GM19463 (cell line): ENCODE measurements around the gene KLF9.

Experiments
- ATAC-seq: cut with Tn5 transposase; IDR thresholded peaks from one replicate; pipeline ENCODE4 v1.9.1; 2021; ENCODE audit warnings: mild to moderate bottlenecking, moderate library complexity; ENCODE audit not compliant: unreplicated experiment

The KLF9 gene

DNA sequence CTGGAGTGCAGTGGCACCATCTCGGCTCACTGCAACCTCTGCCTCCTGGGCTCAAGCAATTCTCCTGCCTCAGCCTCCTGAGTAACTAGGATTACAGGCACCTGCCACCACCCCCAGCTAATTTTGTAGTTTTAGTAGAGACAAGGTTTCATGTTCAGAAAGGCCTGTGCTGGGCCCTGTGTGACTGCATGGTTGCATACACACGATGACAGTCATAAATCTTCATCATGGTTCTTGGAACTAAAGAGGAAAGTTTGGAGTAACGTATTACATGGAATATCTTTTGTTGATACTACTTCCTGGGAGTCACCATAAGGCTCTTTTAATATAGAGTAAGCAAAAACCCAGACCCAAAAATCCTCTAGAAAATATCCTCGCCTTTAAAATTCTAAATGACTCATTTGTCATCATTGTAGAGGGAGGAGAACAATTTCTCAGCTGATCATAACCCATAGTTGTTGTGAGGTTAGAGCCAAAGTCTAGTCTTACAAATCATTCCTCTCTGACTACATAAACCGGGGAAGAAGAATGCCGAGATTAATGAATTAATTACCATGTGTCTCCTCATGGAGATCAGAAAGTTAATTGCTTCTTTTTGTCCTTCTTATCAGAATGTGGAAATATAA is 47.0 kb downstream of the KLF9 start:
- no peak for ATAC-seq

DNA sequence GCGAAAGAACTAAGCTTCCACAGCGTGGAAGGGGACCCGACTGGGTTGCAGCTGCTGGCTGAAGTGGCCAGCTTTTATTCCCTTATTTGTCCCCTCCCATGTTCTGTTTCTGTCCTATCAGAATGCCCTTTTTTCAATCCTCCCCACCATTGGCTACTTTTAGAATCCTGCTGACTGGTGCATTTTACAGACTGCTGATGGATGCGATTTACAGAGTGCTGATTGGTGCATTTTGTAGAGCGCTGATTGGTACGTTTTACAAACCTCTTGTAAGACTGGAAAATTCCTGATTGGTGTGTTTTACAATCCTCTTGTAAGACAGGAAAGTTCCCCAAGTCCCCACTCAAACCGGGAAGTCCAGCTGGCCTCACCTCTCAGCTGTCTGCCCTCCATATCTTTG is 50.7 kb downstream of the KLF9 start:
- ATAC-seq: no peak

DNA sequence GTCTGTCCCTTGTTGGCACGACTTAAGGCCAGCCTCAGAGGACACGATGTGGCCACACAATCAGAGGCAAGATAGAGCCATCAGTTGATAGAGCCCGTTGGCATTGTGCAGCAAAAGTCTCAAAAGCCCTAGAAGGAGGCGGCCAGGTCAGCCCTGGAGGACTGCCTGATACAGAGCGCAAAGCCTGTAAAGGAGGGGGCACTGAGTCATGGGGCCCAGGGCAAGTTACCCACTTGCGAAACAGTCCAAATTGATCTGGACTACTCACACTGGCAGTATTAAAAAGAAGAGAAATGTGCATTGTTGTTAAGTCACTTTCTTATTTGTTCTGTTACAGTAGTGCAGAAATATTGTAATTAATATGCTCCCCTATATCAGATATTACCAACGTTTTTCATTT is 51.5 kb downstream of the KLF9 start:
- ATAC-seq: no peak

DNA sequence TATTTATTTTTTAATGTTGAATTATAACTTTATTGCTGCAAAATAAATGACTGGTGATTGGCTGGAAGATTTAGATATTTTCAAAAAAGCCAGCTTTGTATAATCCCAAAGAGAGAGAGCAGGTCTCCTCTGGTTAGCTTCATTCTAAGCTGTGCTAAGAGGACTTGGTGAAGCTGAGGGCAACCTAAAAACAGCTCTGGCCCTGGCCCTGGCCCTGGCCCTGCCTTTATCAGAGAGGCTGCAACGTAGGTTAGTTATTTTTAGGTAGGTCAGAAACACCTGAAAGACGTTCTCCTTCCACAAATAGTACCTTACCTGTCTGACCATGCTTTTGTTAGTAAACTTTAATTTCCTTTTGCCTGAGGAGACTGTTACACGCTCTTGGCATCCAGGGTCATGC is 58.7 kb downstream of the KLF9 start:
- ATAC-seq: no peak

DNA sequence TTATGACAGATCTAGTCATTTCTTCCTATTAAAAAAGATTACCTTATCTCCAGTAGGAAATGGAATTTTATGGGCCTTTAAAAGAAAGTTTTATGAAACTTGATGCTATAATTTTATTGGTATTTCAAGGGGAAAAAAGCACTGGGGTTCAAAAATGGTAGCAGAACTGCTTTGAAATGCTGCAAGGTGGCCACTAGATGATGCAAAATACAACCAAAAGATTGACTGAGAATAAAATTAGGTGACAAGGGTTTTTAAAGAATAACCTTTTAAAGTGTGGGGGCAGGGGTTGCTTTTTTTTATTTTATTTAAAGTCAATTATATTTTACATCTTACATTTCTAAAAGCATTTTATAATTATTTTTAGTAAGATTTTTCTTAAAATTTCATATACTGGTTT is 61.7 kb downstream of the KLF9 start:
- ATAC-seq: no peak

DNA sequence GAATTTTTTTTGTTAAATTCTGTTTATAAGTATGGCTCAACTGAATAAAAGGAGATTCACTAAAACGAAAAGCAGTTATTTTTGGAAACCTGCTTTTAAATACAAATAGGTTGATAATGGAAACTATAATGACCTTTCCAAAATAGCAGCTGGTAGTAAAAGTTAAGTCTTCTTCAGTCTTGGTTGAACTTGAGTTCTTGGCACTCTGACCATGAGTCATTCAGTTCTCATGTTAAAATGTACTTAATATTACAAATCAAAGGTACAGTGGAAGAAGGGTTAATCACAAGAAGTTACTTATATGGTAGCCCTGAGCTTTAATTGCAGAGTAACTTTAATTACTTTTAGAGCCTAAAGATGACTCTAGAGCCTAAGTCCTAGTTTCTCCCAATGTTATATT is 62.1 kb downstream of the KLF9 start:
- ATAC-seq: no peak

DNA sequence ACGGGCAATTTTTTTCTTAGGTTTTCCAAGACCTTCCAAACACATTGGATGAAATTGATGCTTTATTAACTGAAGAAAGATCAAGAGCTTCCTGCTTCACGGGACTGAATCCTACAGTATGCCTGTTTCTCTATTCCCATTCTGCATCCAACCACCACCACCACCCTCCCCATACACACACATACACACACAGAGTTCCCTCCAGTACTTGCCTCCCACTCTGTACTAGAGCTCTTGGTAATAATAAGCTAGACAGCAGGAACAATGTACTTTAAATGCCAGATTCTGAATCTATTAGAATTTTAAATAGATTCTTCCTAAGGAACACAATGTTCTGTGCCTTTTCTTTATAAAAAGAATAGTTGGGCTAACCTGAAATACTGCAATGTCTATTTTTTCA is 67.4 kb downstream of the KLF9 start:
- no peak for ATAC-seq

DNA sequence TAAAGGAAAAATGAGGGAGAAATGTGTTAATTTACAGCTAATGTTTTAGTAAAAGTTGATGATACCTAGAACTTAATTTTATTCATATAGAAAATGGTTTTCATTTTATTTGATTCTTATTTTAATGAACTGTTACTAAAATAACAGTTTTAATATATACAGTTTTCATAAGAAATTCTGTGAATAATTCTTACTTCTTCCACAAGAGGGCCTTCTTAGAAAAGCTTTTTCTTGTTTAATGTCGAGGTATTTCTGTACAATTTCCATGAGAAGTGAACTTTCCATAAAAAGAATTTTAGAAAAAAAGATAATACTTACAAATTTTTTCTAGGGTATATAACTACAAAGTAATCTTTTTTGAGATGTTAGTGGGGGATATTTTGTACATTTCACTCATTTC is 73.9 kb downstream of the KLF9 start:
- no peak for ATAC-seq
